CD14-positive monocyte (primary cell): ENCODE data around the gene ABCB6. TPM values are rescaled to one million over a fixed set of nuclear protein-coding genes. Genes with fewer than 3 reads are reported as not detected.
A peak's percentile ranks its signal among the peaks of the same experiment; 100 is the strongest.

Experiments
- DNase-seq, 3 donors: peaks; one replicate each; pipeline ENCODE4 v3.0.0-alpha.2; 2011 to 2022
- H2AFZ ChIP-seq: 2 replicates; pipeline ENCODE4 v1.6.0; 2012; ENCODE audit warnings: mild to moderate bottlenecking, low read depth, low read length, inconsistent platforms; ENCODE audit not compliant: insufficient read depth, poor library complexity, severe bottlenecking
- H3K27ac ChIP-seq, 2 donors: 1 replicate in 1 of 2; 2 replicates in 1 of 2; pipeline ENCODE4 v1.5.1; 2012 to 2013; ENCODE audit warnings: low read length in 2 of 2, control low read depth in 1 of 2, inconsistent platforms in 1 of 2, low read depth in 1 of 2, mild to moderate bottlenecking in 1 of 2
- H3K27me3 ChIP-seq, 2 donors: one replicate each; pipeline versions ENCODE4 v1.6.0 to v1.6.1; 2011 to 2013; ENCODE audit warnings: low read length in 2 of 2; ENCODE audit not compliant: control insufficient read depth in 2 of 2, insufficient read depth in 2 of 2
- H3K36me3 ChIP-seq, 2 donors: replicated peaks in 1 of 2; 1 replicate in 1 of 2; 2 replicates in 1 of 2; pipeline versions ENCODE4 v1.5.1 to v1.6.1; 2012 to 2013; ENCODE audit warnings: low read length in 2 of 2, control low read depth in 1 of 2, inconsistent platforms in 1 of 2, mild to moderate bottlenecking in 1 of 2; ENCODE audit not compliant: insufficient read depth in 2 of 2, control insufficient read depth in 1 of 2
- H3K4me1 ChIP-seq, 2 donors: 1 replicate in 1 of 2; 2 replicates in 1 of 2; pipeline versions ENCODE4 v1.5.1 to v1.6.1; 2012 to 2013; ENCODE audit warnings: low read length in 2 of 2, control low read depth in 1 of 2, inconsistent platforms in 1 of 2, mild to moderate bottlenecking in 1 of 2, moderate library complexity in 1 of 2; ENCODE audit not compliant: insufficient read depth in 2 of 2, control insufficient read depth in 1 of 2
- H3K4me2 ChIP-seq: replicated peaks from 2 replicates; pipeline ENCODE3; 2012; ENCODE audit warnings: low read length, moderate library complexity, mild to moderate bottlenecking; ENCODE audit not compliant: poor library complexity, severe bottlenecking; ENCODE audit errors: extremely low read depth
- H3K4me3 ChIP-seq, 3 experiments: fragments of 200-600 bp in 1 of 3; sonication (generic) in 1 of 3; replicated peaks in 1 of 3; 1 replicate in 2 of 3; 2 replicates in 1 of 3; pipeline ENCODE4 v1.5.1; 2011 to 2013; ENCODE audit warnings: low read length in 3 of 3, mild to moderate bottlenecking in 3 of 3, control low read depth in 2 of 3, low read depth in 2 of 3, inconsistent platforms in 1 of 3, moderate library complexity in 1 of 3
- H3K79me2 ChIP-seq: 2 replicates; pipeline ENCODE4 v1.6.0; 2012; ENCODE audit warnings: mild to moderate bottlenecking, control low read depth, inconsistent platforms, low read length, moderate library complexity; ENCODE audit not compliant: insufficient read depth
- H3K9ac ChIP-seq: 2 replicates; pipeline ENCODE4 v1.6.0; 2017; ENCODE audit warnings: low read length, mild to moderate bottlenecking; ENCODE audit not compliant: insufficient read depth, poor library complexity, severe bottlenecking
- H3K9me3 ChIP-seq, 2 donors: replicated peaks in 1 of 2; 1 replicate in 1 of 2; 2 replicates in 1 of 2; pipeline versions ENCODE4 v1.5.1 to v1.6.1; 2012 to 2013; ENCODE audit warnings: low read length in 2 of 2, control low read depth in 1 of 2; ENCODE audit not compliant: control insufficient read depth in 1 of 2, insufficient read depth in 1 of 2
- H4K20me1 ChIP-seq: 2 replicates; pipeline ENCODE4 v1.6.0; 2012; ENCODE audit warnings: mild to moderate bottlenecking, low read length, control low read depth, moderate library complexity; ENCODE audit not compliant: insufficient read depth
- H3K27ac Mint-ChIP-seq, 7 donors: one replicate each; pipeline ENCODE4 v1.8.0; 2020; ENCODE audit warnings: mild to moderate bottlenecking in 7 of 7, mixed read lengths in 7 of 7, moderate library complexity in 6 of 7, inconsistent platforms in 2 of 7
- H3K27me3 Mint-ChIP-seq, 3 donors: one replicate each; pipeline ENCODE4 v1.8.0; 2021 to 2022; ENCODE audit warnings: low read depth in 3 of 3, mild to moderate bottlenecking in 3 of 3, mixed read lengths in 3 of 3, moderate library complexity in 3 of 3, inconsistent platforms in 1 of 3
- H3K36me3 Mint-ChIP-seq, 2 donors: one replicate each; pipeline ENCODE4 v1.8.0; 2020; ENCODE audit warnings: mixed read lengths in 2 of 2, inconsistent platforms in 1 of 2, mild to moderate bottlenecking in 1 of 2
- H3K4me1 Mint-ChIP-seq: one replicate; pipeline ENCODE4 v1.8.0; 2020; ENCODE audit warnings: mild to moderate bottlenecking, mixed read lengths
- H3K4me3 Mint-ChIP-seq, 2 donors: one replicate each; pipeline ENCODE4 v1.8.0; 2020; ENCODE audit warnings: mild to moderate bottlenecking in 2 of 2, mixed read lengths in 2 of 2, moderate library complexity in 1 of 2
- H3K9me3 Mint-ChIP-seq, 7 donors: one replicate each; pipeline ENCODE4 v1.8.0; 2020 to 2022; ENCODE audit warnings: mixed read lengths in 7 of 7, mild to moderate bottlenecking in 6 of 7, moderate library complexity in 6 of 7, inconsistent platforms in 2 of 7
- CTCF ChIP-seq: fragments of 200-600 bp; IDR thresholded peaks from one replicate; pipeline ENCODE4 v1.8.0; 2022; ENCODE audit warnings: antibody characterized with exemption, mild to moderate bottlenecking
- WGBS: methylation state at CpG from one replicate; pipeline ENCODE4 v1.1.5; 2013; ENCODE audit warnings: missing lambda C conversion rate; ENCODE audit not compliant: insufficient coverage; 5-methylcytosine and 5-hydroxymethylcytosine counted together
- intact Hi-C, 2 donors: fragments of 100-400 bp; cut with micrococcal nuclease; formaldehyde crosslinking; loops; one replicate each; pipeline versions ENCODE4 v1.15.0 to v1.15.1; 2023
- polyA plus RNA-seq, 3 donors: library from polyadenylated mRNA; depleted of rRNA in 1 of 3; unstranded in 2 of 3; stranded (reverse) in 1 of 3; fragments of 300-500 nt in 2 of 3; fragments of >200 nt in 1 of 3; fragmentation: Illumina TruSeq in 2 of 3; gene quantifications; 1 replicate in 2 of 3; 2 replicates in 1 of 3; pipeline ENCODE4 v1.2.3, GENCODE V29; 2012 to 2021

ABCB6 gene
- polyA plus RNA-seq, 3 donors, result 0.28 to 4.8 (median 0.58) TPM

GRCh38 chr2:219173176-219173575 is 45.6 kb downstream of the ABCB6 start:
- WGBS, result 100% methylated on average over 2 of the region's 6 CpGs
- H3K27me3 ChIP-seq, result no peaks in the 10 kb centered on the region
- H2AFZ ChIP-seq, result no peak overlapping the region
- H3K9ac ChIP-seq, result no peak overlapping the region
- no peak for DNase-seq
- intact Hi-C loops, result loop anchor here in 1 of 2 donors (10.0 kb wide), 1 partner anchor 432 kb away; no protein-coding TSS in a partner anchor
- peaks cover 34 to 45% of the 10 kb centered on the region in 2 donors for H3K36me3 ChIP-seq
- Mint-ChIP-seq H3K4me1 (peaks cover 43% of the 10 kb centered on the region), H3K27me3 (peaks cover 0 to 3% (median 0%) of the 10 kb centered on the region in 3 donors), H3K27ac (peak overlapping the region in 3 of 7 donors; percentile 43 to 77 (median 68)), H3K9me3 (no peaks in the 10 kb centered on the region), H3K36me3 (peaks cover 37 to 47% of the 10 kb centered on the region in 2 donors), H3K4me3 (no peak overlapping the region)
- H3K4me2 ChIP-seq, result no peak overlapping the region
- TF ChIP-seq CTCF, result no peak
- H3K9me3 ChIP-seq, result no peaks in the 10 kb centered on the region
- H4K20me1 ChIP-seq, result peaks cover 48% of the 10 kb centered on the region
- H3K79me2 ChIP-seq, result peaks cover 31% of the 10 kb centered on the region
- no peak overlapping the region for H3K27ac ChIP-seq
- H3K4me3 ChIP-seq, result no peak overlapping the region
- H3K4me1 ChIP-seq, result peaks cover 22 to 36% of the 10 kb centered on the region in 2 donors

- DNase-seq, result no peak
- no peak overlapping the region for H3K4me2 ChIP-seq
- Mint-ChIP-seq H3K27me3 (peaks cover 0 to 4% (median 2%) of the 10 kb centered on the region in 3 donors), H3K4me1 (peaks cover 41% of the 10 kb centered on the region), H3K9me3 (no peaks in the 10 kb centered on the region), H3K36me3 (peaks cover 40 to 51% of the 10 kb centered on the region in 2 donors), H3K4me3 (no peak overlapping the region), H3K27ac (peak overlapping the region in 3 of 7 donors; percentile 29 to 63 (median 58))
- H3K9ac ChIP-seq, result no peak overlapping the region
- peaks cover 18 to 32% of the 10 kb centered on the region in 2 donors for H3K4me1 ChIP-seq
- peaks cover 30% of the 10 kb centered on the region for H3K79me2 ChIP-seq
- H2AFZ ChIP-seq, result no peak overlapping the region
- H4K20me1 ChIP-seq, result peaks cover 48% of the 10 kb centered on the region
- intact Hi-C loops, result loop anchor here in 1 of 2 donors (10.0 kb wide), 1 partner anchor 432 kb away; no protein-coding TSS in a partner anchor
- no peaks in the 10 kb centered on the region for H3K27me3 ChIP-seq
- no peak overlapping the region for H3K4me3 ChIP-seq
- 76% methylated on average over 8 of the region's 16 CpGs for WGBS
- no peaks in the 10 kb centered on the region for H3K9me3 ChIP-seq
- H3K36me3 ChIP-seq, result peaks cover 34 to 45% of the 10 kb centered on the region in 2 donors
- TF ChIP-seq CTCF, result no peak
- H3K27ac ChIP-seq, result peak overlapping the region in 1 of 2 donors; percentile 38
These were observed 46.3 kb downstream of the ABCB6 start for GRCh38 chr2:219172231-219173154.
